LoVo (cell line): Measurements from ENCODE around the gene SYK.

Experiments
- DNase-seq: peaks from one replicate; pipeline ENCODE4 v3.0.0-alpha.2; 2016; ENCODE audit warnings: low spot score

SYK gene

GRCh38 chr9:90825586-90825985 lies 24.0 kb downstream of the SYK start:
- no peak for DNase-seq

- DNase-seq, result no peak
Observed at GRCh38 chr9:90826326-90827020, 24.9 kb downstream of the SYK start.

- DNase-seq, result no peak
Observed at GRCh38 chr9:90827181-90827871, 25.7 kb downstream of the SYK start.

GRCh38 chr9:90830051-90830450 lies 28.4 kb downstream of the SYK start:
- no peak for DNase-seq

- no peak for DNase-seq
Observed at GRCh38 chr9:90830977-90831376, 29.4 kb downstream of the SYK start.

- no peak for DNase-seq
Observed at GRCh38 chr9:90832261-90832660, 30.6 kb downstream of the SYK start.

- DNase-seq, result no peak
Observed at GRCh38 chr9:90834828-90835595, 33.4 kb downstream of the SYK start.

GRCh38 chr9:90836411-90837080 lies 34.9 kb downstream of the SYK start:
- no peak for DNase-seq

GRCh38 chr9:90838098-90838497 lies 36.5 kb downstream of the SYK start:
- DNase-seq, result no peak

- DNase-seq, result no peak
Observed at GRCh38 chr9:90838581-90839154, 37.0 kb downstream of the SYK start.

GRCh38 chr9:90839183-90839728 lies 37.6 kb downstream of the SYK start:
- DNase-seq, result no peak

GRCh38 chr9:90840696-90841095 lies 39.1 kb downstream of the SYK start:
- no peak for DNase-seq

GRCh38 chr9:90841213-90841612 lies 39.6 kb downstream of the SYK start:
- DNase-seq, result no peak

- DNase-seq, result no peak
Observed at GRCh38 chr9:90841615-90842014, 40.0 kb downstream of the SYK start.

GRCh38 chr9:90842176-90842777 lies 40.7 kb downstream of the SYK start:
- DNase-seq, result no peak

- no peak for DNase-seq
Observed at GRCh38 chr9:90842996-90843395, 41.4 kb downstream of the SYK start.

GRCh38 chr9:90843525-90843924 lies 41.9 kb downstream of the SYK start:
- DNase-seq, result no peak

GRCh38 chr9:90844326-90844725 lies 42.7 kb downstream of the SYK start:
- no peak for DNase-seq

- DNase-seq, result no peak
Observed at GRCh38 chr9:90846770-90847419, 45.3 kb downstream of the SYK start.

- DNase-seq, result no peak
Observed at GRCh38 chr9:90847971-90848370, 46.4 kb downstream of the SYK start.

- DNase-seq, result no peak
Observed at GRCh38 chr9:90848866-90849265, 47.2 kb downstream of the SYK start.
